Stimulated activated CD8-positive, alpha-beta memory T cell treated with anti-CD3 and anti-CD28 coated beads, Interleukin-4, amount 100 ng/mL, for 4 hours (primary cell): ENCODE results near the gene OR2L8.

Experiments
- DNase-seq, 2 donors: peaks; one replicate each; pipeline ENCODE4 v3.0.0-alpha.2; 2020; ENCODE audit warnings: low read depth in 2 of 2, low spot score in 1 of 2

Gene OR2L8

GRCh38 chr1:247966532-247967204 lies 18.0 kb downstream of the OR2L8 start:
- no peak for DNase-seq

GRCh38 chr1:247992986-247993385 lies 44.3 kb downstream of the OR2L8 start:
- no peak for DNase-seq

GRCh38 chr1:247998811-247999210 lies 50.2 kb downstream of the OR2L8 start:
- no peak for DNase-seq
